Measurements from ENCODE around the gene ZNF804B. TPM values are rescaled to one million over a fixed set of nuclear protein-coding genes. Genes with fewer than 3 reads are reported as not detected.

The ZNF804B gene
- total and polyA plus RNA-seq, 2 of the 4 experiments (the other 2 are of a cell fraction): not detected

DNA sequence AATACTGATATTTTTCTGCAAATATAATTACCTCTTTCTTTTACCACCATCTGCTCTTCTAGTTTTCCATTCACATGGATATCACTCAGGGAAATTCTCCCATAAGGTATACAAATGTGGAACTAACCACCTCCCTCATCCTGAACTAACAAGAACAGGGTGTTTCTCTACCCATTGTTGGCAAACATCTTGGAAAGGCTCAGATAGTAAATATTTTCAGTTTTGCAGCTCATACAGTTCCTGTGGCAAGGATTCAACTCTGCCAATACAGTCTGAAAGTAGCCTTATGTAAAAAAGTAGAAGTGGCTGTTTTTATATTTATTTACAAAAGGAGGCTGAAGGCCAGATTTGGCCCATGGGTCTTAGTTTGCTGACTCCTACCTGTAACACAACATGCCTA is 549.0 kb downstream of the ZNF804B start:
- POLR2A ChIA-PET (ENCODE audit: unreplicated experiment): no interaction called here
- H3K56ac ChIP-seq (ENCODE audit: extremely low read depth, insufficient read depth, low read length): no peak overlapping the region
- H3K4me2 ChIP-seq (ENCODE audit: low read depth, low read length): no peak overlapping the region
- no peak overlapping the region for H4K91ac ChIP-seq (ENCODE audit: insufficient read depth, low read depth, low read length)
- H2AFZ ChIP-seq (replicated peaks; ENCODE audit: low read length, poor library complexity): no peak overlapping the region
- H3K27me3 ChIP-seq (ENCODE audit: control insufficient read depth, insufficient read depth, low read length): no peaks in the 10 kb centered on the region
- BruUV-seq (replicated peaks): no TSS peak
- in situ Hi-C loops (cut with MboI; ENCODE audit: low sequenced_read_pairs) (no loop called here), intact Hi-C loops (cut with micrococcal nuclease) (no loop called here), dilution Hi-C loops (cut with HindIII; ENCODE audit: low sequenced_read_pairs, unreplicated experiment) (no loop called here)
- no peaks in the 10 kb centered on the region for H3K9me1 ChIP-seq (ENCODE audit: insufficient read depth, low read length)
- ATAC-seq (ENCODE audit: low read depth) (no peak), DNase-seq (no peak)
- H2BK15ac ChIP-seq (ENCODE audit: low read depth, low read length): no peak overlapping the region
- no peak overlapping the region for H3K9ac ChIP-seq (ENCODE audit: low read depth, low read length)
- H3K14ac ChIP-seq (replicated peaks; ENCODE audit: low read depth, low read length): no peak overlapping the region
- H3K4ac ChIP-seq (ENCODE audit: low read depth, low read length): no peak overlapping the region
- no peaks in the 10 kb centered on the region for H3K36me3 ChIP-seq (ENCODE audit: control insufficient read depth, insufficient read depth, low read length)
- H4K20me1 ChIP-seq (ENCODE audit: insufficient read depth, low read length): no peaks in the 10 kb centered on the region
- no peak overlapping the region for H4K8ac ChIP-seq (ENCODE audit: low read depth in 2 of 2, low read length in 2 of 2)
- H2BK5ac ChIP-seq (ENCODE audit: low read depth, low read length, poor library complexity, severe bottlenecking): no peak overlapping the region
- H4K5ac ChIP-seq (ENCODE audit: low read depth, low read length): no peak overlapping the region
- no peak overlapping the region for H2BK20ac ChIP-seq (ENCODE audit: low read depth, low read length)
- H2BK120ac ChIP-seq (ENCODE audit: low read depth, low read length): no peak overlapping the region
- H2AK9ac ChIP-seq (replicated peaks; ENCODE audit: low read depth, low read length, poor library complexity): no peak overlapping the region
- H3K9me3 ChIP-seq (ENCODE audit: control insufficient read depth, insufficient read depth, low read length): peaks cover 2% of the 10 kb centered on the region; the same call in 1 of the 2 replicates
- no peak overlapping the region for H3K18ac ChIP-seq (ENCODE audit: low read depth, low read length)
- H3K4me1 ChIP-seq (ENCODE audit: control insufficient read depth, insufficient read depth, low read length): no peaks in the 10 kb centered on the region
- no peaks in the 10 kb centered on the region for H3K79me1 ChIP-seq (ENCODE audit: low read depth in 1 of 2, low read length in 2 of 2)
- H3K27ac ChIP-seq (ENCODE audit: insufficient read depth, low read length): no peak overlapping the region
- TF ChIP-seq BHLHE40 (IDR thresholded peaks at IDR 0.05; ENCODE audit: low read depth, low read length) (no peak), MAFK (IDR thresholded peaks at IDR 0.05; ENCODE audit: low read depth, low read length) (no peak), CEBPB (IDR thresholded peaks at IDR 0.05; ENCODE audit: low read depth, low read length) (no peak), RFX5 (IDR thresholded peaks at IDR 0.05; ENCODE audit: low read depth, low read length) (no peak), MAZ (IDR thresholded peaks at IDR 0.05; ENCODE audit: borderline replicate concordance, low read depth, low read length) (no peak), RAD21 (IDR thresholded peaks at IDR 0.05; ENCODE audit: low read length) (no peak), FOS (IDR thresholded peaks at IDR 0.05; ENCODE audit: low read depth, low read length) (no peak)
- TF ChIP-seq, protein P1, sequence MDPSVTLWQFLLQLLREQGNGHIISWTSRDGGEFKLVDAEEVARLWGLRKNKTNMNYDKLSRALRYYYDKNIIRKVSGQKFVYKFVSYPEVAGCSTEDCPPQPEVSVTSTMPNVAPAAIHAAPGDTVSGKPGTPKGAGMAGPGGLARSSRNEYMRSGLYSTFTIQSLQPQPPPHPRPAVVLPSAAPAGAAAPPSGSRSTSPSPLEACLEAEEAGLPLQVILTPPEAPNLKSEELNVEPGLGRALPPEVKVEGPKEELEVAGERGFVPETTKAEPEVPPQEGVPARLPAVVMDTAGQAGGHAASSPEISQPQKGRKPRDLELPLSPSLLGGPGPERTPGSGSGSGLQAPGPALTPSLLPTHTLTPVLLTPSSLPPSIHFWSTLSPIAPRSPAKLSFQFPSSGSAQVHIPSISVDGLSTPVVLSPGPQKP (IDR thresholded peaks at IDR 0.05; ENCODE audit: borderline replicate concordance, low read depth, low read length): no peak
- TF ChIP-seq, protein P2, sequence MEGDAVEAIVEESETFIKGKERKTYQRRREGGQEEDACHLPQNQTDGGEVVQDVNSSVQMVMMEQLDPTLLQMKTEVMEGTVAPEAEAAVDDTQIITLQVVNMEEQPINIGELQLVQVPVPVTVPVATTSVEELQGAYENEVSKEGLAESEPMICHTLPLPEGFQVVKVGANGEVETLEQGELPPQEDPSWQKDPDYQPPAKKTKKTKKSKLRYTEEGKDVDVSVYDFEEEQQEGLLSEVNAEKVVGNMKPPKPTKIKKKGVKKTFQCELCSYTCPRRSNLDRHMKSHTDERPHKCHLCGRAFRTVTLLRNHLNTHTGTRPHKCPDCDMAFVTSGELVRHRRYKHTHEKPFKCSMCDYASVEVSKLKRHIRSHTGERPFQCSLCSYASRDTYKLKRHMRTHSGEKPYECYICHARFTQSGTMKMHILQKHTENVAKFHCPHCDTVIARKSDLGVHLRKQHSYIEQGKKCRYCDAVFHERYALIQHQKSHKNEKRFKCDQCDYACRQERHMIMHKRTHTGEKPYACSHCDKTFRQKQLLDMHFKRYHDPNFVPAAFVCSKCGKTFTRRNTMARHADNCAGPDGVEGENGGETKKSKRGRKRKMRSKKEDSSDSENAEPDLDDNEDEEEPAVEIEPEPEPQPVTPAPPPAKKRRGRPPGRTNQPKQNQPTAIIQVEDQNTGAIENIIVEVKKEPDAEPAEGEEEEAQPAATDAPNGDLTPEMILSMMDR (conservative IDR thresholded peaks at IDR 0.05; ENCODE audit: low read depth, low read length): no peak
- TF ChIP-seq, protein P3, sequence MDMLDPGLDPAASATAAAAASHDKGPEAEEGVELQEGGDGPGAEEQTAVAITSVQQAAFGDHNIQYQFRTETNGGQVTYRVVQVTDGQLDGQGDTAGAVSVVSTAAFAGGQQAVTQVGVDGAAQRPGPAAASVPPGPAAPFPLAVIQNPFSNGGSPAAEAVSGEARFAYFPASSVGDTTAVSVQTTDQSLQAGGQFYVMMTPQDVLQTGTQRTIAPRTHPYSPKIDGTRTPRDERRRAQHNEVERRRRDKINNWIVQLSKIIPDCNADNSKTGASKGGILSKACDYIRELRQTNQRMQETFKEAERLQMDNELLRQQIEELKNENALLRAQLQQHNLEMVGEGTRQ (IDR thresholded peaks at IDR 0.05; ENCODE audit: low read depth, low read length): no peak
- CTCF ChIA-PET: no interaction called here
- no peak overlapping the region for H3K23ac ChIP-seq (ENCODE audit: low read depth, low read length)
- no peak overlapping the region for H3K4me3 ChIP-seq (ENCODE audit: insufficient read depth, low read depth, low read length)
- no peak overlapping the region for H2AK5ac ChIP-seq (ENCODE audit: low read depth, low read length)
